Aorta (tissue), 4 donors: ENCODE measurements around the gene CKAP2. TPM values are rescaled to one million over a fixed set of nuclear protein-coding genes. Genes with fewer than 3 reads are reported as not detected.

Source experiments
- polyA plus RNA-seq, 2 donors: library from polyadenylated mRNA; stranded (reverse); fragments of 200-250 nt; gene quantifications; one replicate each; pipeline ENCODE4 v1.2.3, GENCODE V29; 2013
- total RNA-seq, 2 donors: library from RNA; stranded (reverse); fragmentation: NEBNext Ultra II Directional; extraction: Animal tissue kit (Norgen Biotek cat#: 25700); gene quantifications; one replicate each; pipeline ENCODE4 v1.2.1, GENCODE V29; 2021
- donor health status: healthy with polysubstance abuse.
- donor health status: Bipolar disorder and iron deficiency.
- donor health status: DM: no; HTN: no; CAD: no.
- donor health status: DM: yes; HTN: yes; CAD: no.

Gene CKAP2
- total and polyA plus RNA-seq, 4 donors, result 2.0 to 9.6 (median 3.9) TPM

Other genes with a start within 250 kb of the CKAP2 start
- 10 to 100 TPM in 1 of 2 donors, 1 to 10 TPM in 1; 6.6 to 16.0 TPM for gene THSD1, start 49.3 kb upstream of the CKAP2 start, total RNA-seq
- gene THSD1, start 49.3 kb upstream of the CKAP2 start, polyA plus RNA-seq, result 1 to 10 TPM in 1 of 2 donors, not detected in 1; 1.3 TPM
- gene VPS36, start 4.8 kb upstream of the CKAP2 start, total RNA-seq, result 10 to 100 TPM; 45.5 to 54.3 TPM
- gene VPS36, start 4.8 kb upstream of the CKAP2 start, polyA plus RNA-seq, result 10 to 100 TPM; 20.4 to 22.4 TPM
- gene HNRNPA1L2, start 187.0 kb downstream of the CKAP2 start, total RNA-seq, result 1 to 10 TPM; 5.0 to 9.9 TPM
- 10 to 100 TPM in 1 of 2 donors, 1 to 10 TPM in 1; 6.9 to 14.4 TPM for gene HNRNPA1L2, start 187.0 kb downstream of the CKAP2 start, polyA plus RNA-seq
- gene SUGT1, start 197.4 kb downstream of the CKAP2 start, total RNA-seq, result 10 to 100 TPM; 44.2 to 44.4 TPM
- 10 to 100 TPM; 30.2 to 36.4 TPM for gene SUGT1, start 197.4 kb downstream of the CKAP2 start, polyA plus RNA-seq